DMS 273 (cell line): ENCODE data around the gene HOXB7.

Source experiments
- DNase-seq: peaks from one replicate; lab custom pipeline; 2025; ENCODE audit not compliant: unreplicated experiment; lab: John Stamatoyannopoulos, UW

The HOXB7 gene

DNA sequence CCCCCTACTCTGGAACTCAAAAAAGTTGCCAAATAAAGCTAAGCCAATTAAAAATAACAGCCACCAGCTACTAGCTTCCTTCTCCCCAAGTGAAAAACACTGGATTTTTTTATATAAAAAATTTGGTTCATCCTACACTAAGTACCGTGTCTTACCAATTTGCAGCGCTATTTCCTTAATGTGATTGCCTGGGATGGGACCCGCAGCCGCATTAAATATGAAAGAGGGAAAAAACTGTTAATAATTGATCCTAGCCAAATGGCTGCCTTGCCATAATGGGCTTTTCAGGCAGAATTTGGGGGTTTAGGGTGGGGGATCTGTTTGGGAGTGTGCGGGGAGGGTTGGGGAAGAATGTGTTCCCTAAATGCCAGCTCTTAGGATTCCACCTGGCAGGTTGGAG, 13.3 kb upstream of the HOXB7 start:
- DNase-seq, result no peak

DNA sequence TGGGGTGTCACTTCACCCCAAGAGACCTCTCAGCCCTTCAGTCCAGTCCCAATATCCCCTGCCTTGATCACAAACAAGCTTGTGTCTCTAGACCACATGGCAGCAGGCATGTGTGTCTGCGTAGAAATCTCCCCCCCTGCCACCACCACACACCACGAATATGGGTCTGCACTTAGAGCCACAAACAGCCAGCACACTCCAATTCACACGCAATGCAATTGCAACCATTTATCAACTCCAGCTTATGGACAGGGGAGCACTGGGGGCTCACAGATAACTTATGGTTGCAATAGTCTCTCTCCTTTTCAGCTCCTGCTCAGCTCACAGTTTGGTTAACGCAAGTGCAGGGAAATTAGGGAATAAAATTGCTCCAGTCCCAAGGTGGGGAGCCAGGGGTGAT, 12.8 kb upstream of the HOXB7 start:
- DNase-seq, result no peak

DNA sequence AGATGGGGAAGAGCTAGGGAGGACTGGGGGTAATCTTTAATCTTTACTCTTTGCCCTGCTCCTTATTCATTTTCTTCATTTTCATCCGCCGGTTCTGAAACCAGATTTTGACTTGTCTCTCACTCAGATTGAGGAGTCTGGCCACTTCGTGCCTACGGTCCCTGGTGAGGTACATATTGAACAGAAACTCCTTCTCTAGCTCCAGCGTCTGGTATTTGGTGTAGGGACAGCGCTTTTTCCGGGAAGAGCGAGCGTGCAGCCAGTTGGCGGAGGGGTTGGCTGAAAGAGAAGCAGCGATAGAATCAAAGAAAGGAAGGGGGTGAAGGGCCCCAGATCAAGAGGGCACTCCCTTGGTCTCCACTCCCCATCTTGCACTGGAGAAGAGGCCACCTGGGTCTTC, 12.0 kb upstream of the HOXB7 start:
- no peak for DNase-seq

DNA sequence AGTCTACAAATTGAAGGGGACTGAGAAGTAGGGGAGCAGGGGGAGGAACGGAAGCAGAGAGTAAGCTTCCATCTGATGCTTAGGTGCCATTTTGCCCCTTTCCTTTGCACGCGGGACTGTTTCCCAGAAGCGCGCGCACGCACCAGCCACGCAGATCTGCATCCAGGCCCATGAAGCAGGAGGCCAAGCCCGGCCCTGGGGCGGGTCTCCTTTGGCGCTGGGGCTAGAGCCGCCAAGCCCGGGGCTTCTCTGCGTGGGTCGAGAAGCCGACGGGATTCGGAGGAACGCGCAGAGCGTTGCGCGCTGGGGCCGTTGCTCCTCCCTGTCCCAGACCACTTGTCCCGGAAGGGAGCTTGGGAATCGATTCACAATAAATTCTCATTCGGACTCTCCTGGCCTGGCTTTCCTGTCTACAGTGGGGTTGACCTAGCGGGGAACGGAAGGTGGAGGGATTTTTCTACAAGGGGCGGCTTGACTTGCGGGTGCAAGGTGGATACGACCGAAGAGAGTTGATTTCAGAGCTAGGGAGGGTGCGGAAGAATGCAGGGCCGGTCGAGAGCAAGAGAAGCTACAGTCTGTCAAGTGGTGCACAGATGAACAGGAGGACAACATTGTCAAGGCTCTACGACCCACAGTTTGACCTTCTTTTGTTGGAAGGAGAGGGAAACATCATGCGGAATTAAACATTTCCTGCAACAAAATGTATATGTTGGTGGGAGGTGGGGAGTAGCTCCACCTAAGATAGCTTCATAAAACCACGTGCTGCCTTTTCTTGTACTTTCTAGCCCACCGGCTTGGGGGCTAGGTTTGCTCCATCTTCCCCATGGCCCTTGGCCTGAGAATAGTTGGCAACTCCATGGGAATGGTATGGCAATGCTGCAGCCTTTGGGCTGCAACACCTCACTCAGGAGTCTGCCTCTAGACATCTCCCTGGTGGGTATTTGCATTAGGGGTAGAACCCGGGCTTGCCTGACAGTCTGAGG, 10.9 kb upstream of the HOXB7 start:
- no peak for DNase-seq

DNA sequence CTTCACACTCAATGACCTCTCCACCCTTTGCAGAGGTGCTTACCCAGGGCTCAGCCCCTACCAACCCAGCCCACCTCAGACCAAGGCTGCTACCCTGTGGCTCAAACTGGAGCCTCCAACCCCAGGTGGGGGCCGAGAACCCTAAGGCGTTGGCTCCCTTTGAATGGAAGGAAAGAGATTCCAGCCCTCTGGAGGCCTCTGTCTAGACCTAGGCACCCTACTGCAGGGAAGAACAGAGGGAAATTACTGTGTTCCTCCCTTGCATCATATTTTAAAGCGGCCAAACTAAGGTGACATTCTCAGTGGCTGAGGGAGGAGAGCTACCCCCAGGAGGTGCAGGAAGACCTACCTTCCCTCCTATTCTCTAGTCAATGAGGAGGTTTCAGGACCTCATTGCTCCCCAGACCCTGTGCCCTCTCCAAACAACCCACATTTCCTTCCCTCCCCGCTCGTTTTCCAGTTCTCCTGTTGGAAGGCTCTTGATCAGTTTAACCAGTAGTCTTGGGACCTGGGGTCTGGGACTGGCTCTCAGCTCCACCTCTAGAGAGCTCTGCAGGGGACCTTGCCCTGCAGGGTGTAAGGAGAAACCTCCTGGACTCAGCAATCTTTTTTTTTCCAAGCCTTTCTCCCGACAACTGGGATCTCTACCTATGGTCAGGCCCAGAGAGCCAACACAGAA, 9.8 kb upstream of the HOXB7 start:
- DNase-seq, result no peak

DNA sequence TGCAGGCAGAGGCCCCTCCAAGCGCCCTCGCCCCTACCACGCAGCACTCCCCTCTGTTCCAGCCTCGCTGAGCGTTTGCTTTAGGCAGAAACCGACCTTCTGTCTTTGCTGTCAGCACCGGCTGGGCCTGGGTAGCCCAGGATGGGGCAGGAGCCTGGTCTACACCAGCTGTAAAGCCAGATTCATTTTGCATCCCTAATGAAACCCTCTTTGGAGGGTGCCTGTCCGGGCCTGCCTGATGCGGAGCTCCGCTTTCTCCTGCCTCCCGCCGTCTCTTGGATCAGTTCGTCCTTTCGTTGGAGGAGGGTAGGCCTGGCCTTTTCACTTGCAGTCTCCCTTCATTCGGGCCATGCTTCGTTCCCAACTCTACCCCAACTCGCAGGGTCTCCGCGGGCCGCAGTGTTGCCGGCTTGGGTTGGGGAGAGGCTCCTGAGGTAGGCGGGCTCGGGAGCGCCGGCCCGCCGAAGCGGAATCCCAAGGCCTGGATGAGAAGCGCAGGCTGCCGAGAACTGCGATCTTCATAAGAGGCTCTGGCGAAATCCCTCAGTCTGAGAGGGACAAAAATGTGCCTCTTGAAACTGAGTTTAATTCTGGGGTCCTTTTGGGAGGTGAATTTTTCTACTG, 9.1 kb upstream of the HOXB7 start:
- peak; percentile 29 for DNase-seq

DNA sequence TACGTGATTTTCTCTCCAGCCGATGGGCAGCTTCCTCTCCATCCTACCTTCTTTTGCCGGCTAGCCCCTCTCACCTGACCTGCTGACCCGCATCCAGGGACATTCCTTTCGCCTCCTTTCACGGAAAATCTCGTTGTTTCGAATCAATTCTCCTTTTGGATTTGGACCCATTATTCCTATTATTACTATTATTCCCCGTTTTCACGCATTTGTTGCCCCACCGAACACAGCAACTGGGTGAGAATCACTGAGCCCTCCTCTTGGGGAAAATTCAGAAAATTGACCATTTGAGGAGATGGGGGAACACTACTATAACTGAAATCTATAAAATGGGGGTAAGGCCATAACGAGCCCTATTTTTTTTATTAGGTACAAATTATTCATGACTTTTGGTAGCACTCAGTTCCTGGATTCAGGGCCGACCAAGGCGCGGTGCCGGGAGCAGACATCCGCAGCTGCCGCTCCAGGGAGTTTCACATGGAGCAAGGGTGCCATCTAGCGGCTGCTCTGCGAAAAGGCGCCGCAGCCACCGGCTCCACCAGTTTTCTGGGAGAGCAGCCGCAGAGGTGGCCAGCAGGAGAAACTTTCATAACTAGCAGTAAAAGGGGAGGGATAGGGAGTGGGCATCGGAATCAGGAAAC, 7.6 kb upstream of the HOXB7 start:
- peak; percentile 92 for DNase-seq

DNA sequence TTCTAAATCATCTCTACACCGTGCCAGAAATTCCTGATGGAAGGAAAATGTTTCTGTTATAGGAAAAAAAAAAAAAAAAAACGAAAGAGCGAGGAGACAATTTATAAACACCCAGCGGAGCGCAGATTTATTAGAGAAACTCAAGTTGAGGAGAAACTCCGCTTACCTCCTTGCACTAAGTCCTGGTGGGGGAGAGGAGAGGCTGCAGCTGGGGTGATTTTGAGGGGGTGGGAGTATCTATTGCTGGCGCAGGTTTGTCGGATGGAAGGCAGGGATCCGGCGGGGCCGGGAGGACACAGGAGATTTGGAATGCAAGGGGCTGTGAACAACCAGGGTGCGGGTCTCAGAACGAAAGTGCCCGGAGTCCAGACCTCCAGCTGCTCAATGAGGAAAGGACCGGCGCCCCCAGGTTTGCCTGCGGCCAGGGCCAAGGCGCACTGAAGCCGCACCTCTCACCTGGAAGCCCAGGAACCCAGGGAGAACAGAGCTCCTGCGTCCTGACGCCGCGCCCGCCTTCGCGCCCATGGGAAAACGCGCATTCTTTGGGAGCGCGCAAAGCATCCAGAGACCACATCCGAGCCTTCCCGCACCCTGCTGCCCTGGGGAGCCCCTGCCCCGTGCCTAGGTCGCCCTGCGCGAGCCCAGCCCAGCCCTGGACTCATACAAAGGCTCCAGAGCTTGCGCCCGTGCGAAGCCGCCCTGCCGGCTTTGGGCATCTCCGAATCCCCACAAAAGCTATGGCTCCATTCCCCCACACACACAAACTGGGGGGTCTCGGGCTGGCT, 6.8 kb upstream of the HOXB7 start:
- DNase-seq, result no peak

DNA sequence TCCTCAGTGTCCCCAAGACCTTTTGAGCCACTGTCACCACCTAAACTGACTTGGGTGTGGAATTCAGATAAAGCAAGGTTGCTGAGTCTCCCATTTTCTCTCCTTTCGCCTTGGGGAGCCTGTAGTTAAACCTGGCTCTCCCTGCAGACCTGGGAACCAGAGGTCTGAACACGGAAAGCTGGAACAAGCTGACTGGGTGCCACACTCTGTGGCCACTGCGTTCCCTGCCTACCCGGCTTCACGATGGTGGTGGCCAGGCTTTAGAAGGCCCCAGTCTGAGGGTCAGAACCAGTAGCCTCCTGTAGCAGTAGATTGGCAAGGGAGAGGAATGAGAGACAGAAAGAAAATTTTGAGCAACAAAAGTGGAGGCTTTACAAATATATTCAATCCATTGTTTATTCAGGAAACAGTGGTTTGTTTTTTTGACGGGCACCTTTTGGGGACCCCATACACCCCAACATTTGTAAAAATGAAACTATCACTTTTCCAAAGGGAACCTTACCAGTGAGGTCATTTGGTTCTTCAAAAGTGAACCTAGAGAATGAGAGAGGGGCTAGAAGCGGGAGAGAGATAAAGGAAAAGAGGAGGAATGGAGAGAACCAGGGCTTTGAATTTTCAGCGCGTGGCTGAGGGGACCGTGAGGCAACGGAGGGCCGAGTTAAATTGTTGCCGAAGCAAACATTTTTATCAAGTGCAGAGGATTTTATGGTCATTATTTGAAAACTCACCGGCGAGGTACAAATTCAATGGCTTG, 6.1 kb upstream of the HOXB7 start:
- DNase-seq, result no peak

DNA sequence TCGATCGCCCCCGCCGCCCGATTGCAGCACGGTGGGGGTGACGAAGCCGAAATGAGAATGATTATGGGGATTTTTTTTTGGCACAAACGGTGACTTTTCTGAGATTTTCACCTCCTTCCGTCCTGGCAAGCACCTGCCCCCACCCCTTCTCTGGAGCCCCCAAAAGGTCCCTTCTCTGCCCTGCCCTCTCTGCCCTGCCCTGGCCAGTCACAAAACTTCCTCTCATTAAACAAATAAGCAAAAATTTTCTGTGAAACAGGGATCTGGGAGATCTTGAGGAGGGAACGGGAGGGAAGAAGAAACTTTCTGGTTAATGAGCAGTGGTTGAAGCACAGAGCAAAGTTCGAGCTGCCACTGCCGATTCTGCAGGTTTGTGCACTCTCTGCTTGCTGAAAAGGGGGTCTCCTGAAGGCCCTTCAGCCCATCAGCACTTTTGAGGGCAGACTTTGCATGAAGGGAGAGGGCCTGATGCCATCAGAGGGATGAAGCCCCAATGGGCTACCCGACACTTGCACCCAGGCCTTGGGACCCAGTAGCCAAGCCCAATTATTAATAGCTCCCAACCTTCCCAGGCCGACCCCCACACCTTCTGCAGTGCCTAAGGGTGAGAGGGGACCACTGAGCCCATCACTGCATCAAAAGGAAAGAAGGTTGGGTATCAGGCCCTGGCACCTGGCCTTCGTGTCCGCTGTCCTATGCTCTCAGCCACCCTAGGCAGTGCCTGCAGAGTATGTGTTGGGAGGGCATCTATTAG, 5.3 kb upstream of the HOXB7 start:
- no peak for DNase-seq

DNA sequence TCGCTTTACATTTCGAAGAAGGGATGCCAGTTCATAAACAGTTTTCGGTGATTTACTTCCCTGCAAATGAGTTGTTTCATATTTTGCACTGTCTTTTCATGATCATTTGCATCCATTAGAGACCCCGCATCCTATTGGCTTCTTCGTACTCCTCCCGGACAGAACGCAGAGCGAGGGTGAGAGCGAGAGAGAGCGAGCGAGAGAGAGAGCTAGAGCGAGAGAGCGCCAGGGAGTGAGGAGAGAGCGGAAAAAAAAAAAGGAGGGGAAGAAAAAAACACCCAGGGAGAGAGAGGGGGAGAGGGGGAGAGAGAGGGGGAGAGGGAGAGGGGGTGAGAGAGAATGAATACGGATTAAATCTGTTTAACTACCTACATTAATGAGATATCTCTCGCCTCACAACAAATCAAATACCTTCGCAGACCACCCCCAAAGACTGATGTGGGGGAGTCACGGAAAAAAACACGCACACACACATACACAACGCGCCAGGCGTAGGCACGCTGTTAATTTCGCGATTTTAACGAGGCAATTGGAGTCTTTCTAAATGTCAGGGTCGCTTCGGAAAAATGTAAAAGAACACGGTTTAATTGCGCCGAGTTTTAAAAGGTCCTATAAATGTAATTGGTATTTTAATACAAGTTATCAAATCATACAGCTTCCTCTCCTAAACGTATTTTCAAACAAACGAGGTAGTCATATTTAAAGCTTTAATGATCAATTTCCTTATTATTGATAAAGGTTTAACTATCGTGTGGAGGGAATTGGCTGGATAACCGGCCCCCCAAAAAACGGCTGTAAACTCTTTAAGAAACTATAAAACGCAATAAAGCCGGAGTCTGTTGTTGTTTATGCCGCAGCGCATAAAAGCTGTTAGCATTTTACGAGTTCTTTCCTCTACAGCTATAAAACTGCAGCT, 4.5 kb upstream of the HOXB7 start, which contains the start of gene HOXB8:
TSS of gene HOXB8 (minus strand) at position 246 of the 916 bp plus-strand sequence. CDS start 588 bp downstream, outside the sequence.
- DNase-seq, result no peak

DNA sequence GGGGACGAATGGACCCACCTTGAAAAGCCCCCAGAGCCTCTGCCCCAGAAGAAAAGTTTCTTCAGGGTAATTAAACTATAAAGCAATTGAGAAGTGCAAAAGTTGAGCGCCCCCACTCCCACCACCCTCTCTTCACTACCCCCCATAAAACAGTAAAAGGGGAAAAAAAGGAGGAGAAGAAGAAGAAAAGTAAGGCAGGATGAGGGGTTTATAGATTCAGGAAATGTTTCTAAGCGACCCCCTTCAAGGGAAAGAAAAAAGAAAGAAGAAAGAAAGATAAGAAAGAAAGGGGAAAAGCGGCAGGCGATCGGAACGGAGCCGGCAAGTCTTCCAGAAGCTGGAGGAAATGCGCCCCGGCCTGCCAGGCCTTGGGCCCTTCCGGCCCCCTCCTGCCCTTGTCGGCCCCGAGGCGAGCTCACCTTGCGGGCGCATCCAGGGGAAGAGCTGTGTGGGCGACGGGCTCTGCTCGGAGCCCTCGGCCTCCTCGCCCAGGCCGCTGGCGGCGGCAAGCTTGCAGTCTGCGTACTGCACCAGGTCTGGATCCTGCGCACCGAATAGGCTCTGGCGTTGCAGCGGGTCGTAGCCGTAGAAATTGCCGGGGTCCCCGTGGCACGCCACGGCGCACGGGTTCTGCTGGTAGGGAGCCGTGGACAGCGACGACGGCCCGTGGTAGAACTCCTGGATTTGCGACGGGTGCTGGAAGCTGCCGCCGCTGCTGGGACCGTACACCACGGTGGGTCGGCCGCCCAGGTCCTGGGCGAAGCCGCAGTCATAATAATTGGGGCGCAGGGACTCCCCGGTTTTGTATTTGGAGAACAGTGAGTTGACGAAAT, 3.3 kb upstream of the HOXB7 start:
- no peak for DNase-seq

DNA sequence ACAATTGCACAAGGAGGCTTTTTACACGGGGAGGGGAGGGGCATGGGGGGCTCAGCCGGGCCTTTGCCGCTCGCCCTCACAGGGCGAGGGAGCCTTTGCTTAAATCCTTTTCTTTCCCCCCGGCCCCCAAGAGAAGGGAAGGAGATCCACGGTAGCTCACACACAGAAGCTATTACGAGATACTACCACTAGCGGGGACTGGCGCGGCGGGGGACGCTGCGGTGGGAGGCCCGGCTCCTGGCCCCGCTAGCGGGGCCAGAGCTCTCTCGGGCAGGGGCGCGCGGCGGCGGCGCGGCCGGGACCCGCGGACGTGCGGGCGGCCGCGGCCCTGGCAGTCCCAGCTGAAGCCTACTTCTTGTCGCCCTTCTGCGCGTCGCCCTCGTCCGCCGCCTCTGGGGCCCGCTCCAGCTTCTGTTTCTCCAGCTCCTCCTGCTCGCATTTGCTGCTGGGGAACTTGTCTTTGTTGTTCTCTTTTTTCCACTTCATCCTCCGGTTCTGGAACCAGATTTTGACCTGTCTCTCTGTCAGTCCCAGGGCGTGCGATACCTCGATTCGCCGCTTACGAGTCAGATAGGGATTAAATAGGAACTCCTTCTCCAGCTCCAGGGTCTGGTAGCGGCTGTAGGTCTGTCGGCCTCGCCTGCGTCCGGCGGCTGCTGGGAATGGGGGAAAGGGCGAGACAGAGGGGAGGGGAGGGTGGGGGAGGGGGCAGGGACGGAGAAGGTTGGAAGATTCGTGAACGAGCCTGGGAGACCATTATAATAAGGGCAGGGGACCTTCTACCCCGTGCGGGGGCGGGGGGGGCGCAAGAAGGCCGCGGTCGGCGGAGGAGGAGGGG, 2.3 kb upstream of the HOXB7 start:
- peak; percentile 48 for DNase-seq

DNA sequence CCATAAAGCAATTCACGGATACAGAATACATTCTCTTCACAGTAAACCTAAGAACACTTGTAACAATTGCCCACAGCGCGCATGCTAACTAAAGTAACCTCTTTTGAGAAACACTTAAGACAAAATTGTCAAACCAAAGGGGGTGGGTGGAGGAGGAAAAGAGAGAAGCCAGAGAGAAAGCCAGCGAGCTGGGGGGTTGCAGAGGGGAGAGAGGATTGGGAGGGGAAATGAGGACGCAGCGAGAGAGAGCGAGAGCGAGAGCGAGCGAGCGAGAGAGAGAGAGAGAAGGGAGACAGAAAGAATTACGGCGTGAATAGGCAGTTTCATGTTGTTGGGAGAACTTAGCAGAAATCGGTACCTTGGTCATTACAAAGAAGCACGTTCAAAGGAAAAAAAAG, 1.6 kb upstream of the HOXB7 start:
- DNase-seq, result no peak

DNA sequence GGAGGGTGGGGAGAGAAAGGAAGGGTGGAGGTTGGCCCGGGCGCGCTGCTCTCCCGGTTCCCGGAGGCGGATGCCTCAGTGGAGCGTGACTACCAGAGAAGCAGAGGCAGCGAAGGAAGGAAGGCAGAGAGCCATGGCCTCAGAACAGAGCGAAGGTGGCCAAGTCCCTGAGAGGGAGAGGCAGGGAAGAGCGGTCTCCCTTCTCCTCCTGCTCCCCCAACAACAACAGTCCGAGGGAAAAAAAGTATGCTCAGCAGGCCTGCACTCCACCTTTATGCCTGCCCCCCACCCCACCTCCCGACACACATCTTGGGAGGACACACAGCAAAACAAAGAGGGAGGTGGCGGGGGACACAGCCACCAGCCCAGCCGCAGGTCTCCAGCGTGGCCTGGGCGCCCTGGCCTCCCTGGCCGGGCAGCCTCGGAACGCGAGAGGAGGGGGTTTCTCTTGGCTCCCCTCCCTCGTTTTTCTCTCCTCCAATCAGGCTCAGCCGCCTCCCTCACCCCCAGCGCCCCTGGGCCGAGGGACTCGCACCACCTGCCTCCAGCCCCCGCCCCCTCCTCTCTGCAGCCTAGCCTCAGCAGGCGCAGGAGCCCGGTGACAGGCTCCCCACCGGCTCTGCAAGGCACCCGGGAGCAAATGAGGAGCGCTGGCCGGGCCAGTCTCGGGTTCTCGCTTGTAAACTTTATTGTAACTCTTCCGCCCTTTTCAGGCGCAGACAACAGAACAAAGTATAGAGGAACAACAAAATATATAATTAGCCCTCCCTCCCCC, 1.1 kb upstream of the HOXB7 start:
- no peak for DNase-seq
